K562 (cell line): ENCODE measurements around the gene ERGIC3. TPM values are rescaled to one million over a fixed set of nuclear protein-coding genes. Genes with fewer than 3 reads are reported as not detected.

Source experiments
- ARID2 ChIP-seq: fragments of 450-650 bp; IDR thresholded peaks from 2 replicates; pipeline ENCODE4 v1.6.1; 2017; ENCODE audit warnings: antibody characterized with exemption, mild to moderate bottlenecking
- ETV5 ChIP-seq: sonication (generic); formaldehyde crosslinking; IDR thresholded peaks from 2 replicates; pipeline ENCODE4 v1.4.0; 2020; ENCODE audit warnings: low read depth, mild to moderate bottlenecking, missing genetic modification reagents
- FOSL1 ChIP-seq: fragments of 200-800 bp; sonication (Bioruptor generic); conservative IDR thresholded peaks from 2 replicates; pipeline ENCODE4 v1.6.1; 2016; ENCODE audit warnings: missing genetic modification characterization, missing compliant biosample characterization
- IRF2 ChIP-seq: sonication (generic); formaldehyde crosslinking; IDR thresholded peaks from 2 replicates; pipeline ENCODE4 v1.8.1; 2022; ENCODE audit warnings: mild to moderate bottlenecking, missing genetic modification reagents
- STAT5B ChIP-seq: fragments of 250-450 bp; sonication (Bioruptor Pico); IDR thresholded peaks from 2 replicates; pipeline ENCODE4 v1.8.0; 2021; ENCODE audit warnings: mild to moderate bottlenecking, inconsistent platforms
- TAF15 ChIP-seq: fragments of 200-400 bp; formaldehyde crosslinking; IDR thresholded peaks from 2 replicates; pipeline ENCODE4 v1.6.1; 2017; ENCODE audit warnings: mild to moderate bottlenecking, low read depth, low read length, moderate library complexity
- ZC3H8 ChIP-seq: fragments of 450-650 bp; IDR thresholded peaks from 2 replicates; pipeline ENCODE4 v1.6.1; 2017
- ZFPM2 ChIP-seq: fragments of 250-450 bp; sonication (Bioruptor Pico); IDR thresholded peaks from 2 replicates; pipeline ENCODE4 v1.5.1; 2022; ENCODE audit warnings: mild to moderate bottlenecking
- polyA plus RNA-seq, 8 experiments: library from polyadenylated mRNA; depleted of rRNA in 4 of 8; stranded (reverse) in 5 of 8; unstranded in 3 of 8; fragments of >200 nt; fragmentation: Nextera tagmentation in 2 of 8; fragmentation: Illumina TruSeq in 1 of 8; extraction: Ambion mirVana in 2 of 8; extraction: Trizol in 1 of 8; gene quantifications; 2 replicates each; pipeline versions ENCODE4 v1.2.1 to v1.2.3, GENCODE V29; 2011 to 2014; ENCODE audit warnings: inconsistent platforms in 1 of 8, missing spikeins in 1 of 8
- total RNA-seq, 7 experiments: library from RNA; depleted of rRNA in 6 of 7; stranded (reverse); fragments of >200 nt in 6 of 7; fragmentation: Illumina TruSeq in 2 of 7; extraction: Trizol in 2 of 7; gene quantifications; 2 replicates each; pipeline versions ENCODE4 v1.2.1 to v1.2.3, GENCODE V29; 2011 to 2021; ENCODE audit warnings: low replicate concordance in 1 of 7
- TF ChIP-seq, protein P1 (sequence below): fragments of 450-650 bp; formaldehyde crosslinking; IDR thresholded peaks from 2 replicates; pipeline ENCODE4 v1.4.0; 2020; ENCODE audit warnings: mild to moderate bottlenecking, moderate library complexity
- TF ChIP-seq, protein P2 (sequence below), 2 experiments: IDR thresholded peaks; 2 replicates each; pipeline ENCODE4 v1.6.1; 2012; ENCODE audit warnings: improper control_type of control experiment in 2 of 2, low read depth in 2 of 2, low read length in 2 of 2, borderline replicate concordance in 1 of 2
- TF ChIP-seq, protein P3 (sequence below): fragments of 450-650 bp; IDR thresholded peaks from 2 replicates; pipeline ENCODE4 v1.6.1; 2016; ENCODE audit warnings: mild to moderate bottlenecking, moderate library complexity

The ERGIC3 gene
- total and polyA plus RNA-seq, 9 of the 15 experiments (the other 6 are each of a cell fraction or from before 2014, with no cell fraction given), result 121 to 278 (median 184) TPM

DNA sequence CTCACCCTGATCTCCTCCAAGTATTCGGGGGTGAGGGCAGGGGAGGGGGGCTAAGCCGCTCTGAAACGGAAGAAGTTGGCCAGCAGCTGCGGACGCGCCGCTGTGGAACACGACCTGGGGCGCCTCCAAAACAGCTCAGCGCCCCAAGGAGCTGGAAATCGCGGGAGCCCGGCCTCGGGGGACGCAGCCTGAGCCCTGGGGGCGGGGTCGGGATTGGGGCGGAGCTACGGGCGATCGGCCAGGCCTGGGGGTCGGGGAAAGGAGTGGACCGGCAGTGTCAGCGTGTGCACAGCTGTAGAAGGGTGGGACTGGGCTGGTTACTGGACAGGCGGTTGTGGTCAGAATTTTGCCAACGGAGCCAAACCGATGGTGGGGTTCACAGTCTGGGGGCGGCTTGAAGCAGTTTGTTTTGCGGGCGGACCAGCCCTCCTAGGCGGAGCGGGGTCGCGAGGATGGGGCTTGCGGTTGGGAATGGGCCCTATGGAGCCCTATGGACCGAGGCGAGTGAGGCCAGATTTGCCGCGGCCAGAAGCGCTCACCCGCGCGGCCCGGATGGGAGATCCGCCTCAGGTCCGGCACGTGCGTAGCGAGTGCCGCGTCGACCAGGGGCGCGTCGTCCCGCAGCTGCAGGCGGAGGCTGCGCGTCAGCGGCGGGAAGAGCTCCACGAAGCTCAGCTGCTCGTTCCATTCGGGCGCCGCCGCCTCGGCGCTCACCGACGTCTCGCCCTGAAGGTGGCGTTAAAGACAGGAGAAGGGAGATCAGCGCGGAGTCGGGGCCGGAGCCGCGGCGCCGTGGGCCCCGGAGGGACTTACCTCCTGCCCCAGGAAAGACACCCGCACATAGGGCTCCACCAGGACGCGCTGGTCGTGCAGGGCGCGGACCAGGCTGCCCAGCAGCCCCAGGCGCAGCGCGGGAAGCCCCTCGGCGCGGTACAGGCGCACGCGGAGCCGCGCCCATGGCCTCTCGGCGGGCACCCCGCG lies 59.4 kb downstream of the ERGIC3 start (continued):
- TF ChIP-seq ETV5 (CRISPR knock-in tag), result peak; percentile 63; the same call in 1 of the 2 replicates
- TF ChIP-seq TAF15, result no peak
- no peak for TF ChIP-seq ZFPM2 (CRISPR knock-in tag)
- no peak for TF ChIP-seq IRF2 (CRISPR knock-in tag)
- TF ChIP-seq, protein P1, sequence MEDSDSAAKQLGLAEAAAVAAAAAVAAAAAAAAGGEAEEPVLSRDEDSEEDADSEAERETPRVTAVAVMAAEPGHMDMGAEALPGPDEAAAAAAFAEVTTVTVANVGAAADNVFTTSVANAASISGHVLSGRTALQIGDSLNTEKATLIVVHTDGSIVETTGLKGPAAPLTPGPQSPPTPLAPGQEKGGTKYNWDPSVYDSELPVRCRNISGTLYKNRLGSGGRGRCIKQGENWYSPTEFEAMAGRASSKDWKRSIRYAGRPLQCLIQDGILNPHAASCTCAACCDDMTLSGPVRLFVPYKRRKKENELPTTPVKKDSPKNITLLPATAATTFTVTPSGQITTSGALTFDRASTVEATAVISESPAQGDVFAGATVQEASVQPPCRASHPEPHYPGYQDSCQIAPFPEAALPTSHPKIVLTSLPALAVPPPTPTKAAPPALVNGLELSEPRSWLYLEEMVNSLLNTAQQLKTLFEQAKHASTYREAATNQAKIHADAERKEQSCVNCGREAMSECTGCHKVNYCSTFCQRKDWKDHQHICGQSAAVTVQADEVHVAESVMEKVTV, result peak; percentile 36; the same call in 1 of the 2 replicates
- no peak for TF ChIP-seq ZC3H8
- TF ChIP-seq FOSL1 (tag), result no peak
- TF ChIP-seq, protein P2, sequence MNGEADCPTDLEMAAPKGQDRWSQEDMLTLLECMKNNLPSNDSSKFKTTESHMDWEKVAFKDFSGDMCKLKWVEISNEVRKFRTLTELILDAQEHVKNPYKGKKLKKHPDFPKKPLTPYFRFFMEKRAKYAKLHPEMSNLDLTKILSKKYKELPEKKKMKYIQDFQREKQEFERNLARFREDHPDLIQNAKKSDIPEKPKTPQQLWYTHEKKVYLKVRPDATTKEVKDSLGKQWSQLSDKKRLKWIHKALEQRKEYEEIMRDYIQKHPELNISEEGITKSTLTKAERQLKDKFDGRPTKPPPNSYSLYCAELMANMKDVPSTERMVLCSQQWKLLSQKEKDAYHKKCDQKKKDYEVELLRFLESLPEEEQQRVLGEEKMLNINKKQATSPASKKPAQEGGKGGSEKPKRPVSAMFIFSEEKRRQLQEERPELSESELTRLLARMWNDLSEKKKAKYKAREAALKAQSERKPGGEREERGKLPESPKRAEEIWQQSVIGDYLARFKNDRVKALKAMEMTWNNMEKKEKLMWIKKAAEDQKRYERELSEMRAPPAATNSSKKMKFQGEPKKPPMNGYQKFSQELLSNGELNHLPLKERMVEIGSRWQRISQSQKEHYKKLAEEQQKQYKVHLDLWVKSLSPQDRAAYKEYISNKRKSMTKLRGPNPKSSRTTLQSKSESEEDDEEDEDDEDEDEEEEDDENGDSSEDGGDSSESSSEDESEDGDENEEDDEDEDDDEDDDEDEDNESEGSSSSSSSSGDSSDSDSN (IDR thresholded peaks at IDR 0.05; ENCODE audit: borderline replicate concordance in 1 of 2, low read depth in 2 of 2, low read length in 2 of 2), result peak; percentile 84 to 97; a peak in 3 of 4 replicates
- no peak for TF ChIP-seq STAT5B (CRISPR knock-in tag)
- no peak for TF ChIP-seq ARID2
- TF ChIP-seq, protein P3, sequence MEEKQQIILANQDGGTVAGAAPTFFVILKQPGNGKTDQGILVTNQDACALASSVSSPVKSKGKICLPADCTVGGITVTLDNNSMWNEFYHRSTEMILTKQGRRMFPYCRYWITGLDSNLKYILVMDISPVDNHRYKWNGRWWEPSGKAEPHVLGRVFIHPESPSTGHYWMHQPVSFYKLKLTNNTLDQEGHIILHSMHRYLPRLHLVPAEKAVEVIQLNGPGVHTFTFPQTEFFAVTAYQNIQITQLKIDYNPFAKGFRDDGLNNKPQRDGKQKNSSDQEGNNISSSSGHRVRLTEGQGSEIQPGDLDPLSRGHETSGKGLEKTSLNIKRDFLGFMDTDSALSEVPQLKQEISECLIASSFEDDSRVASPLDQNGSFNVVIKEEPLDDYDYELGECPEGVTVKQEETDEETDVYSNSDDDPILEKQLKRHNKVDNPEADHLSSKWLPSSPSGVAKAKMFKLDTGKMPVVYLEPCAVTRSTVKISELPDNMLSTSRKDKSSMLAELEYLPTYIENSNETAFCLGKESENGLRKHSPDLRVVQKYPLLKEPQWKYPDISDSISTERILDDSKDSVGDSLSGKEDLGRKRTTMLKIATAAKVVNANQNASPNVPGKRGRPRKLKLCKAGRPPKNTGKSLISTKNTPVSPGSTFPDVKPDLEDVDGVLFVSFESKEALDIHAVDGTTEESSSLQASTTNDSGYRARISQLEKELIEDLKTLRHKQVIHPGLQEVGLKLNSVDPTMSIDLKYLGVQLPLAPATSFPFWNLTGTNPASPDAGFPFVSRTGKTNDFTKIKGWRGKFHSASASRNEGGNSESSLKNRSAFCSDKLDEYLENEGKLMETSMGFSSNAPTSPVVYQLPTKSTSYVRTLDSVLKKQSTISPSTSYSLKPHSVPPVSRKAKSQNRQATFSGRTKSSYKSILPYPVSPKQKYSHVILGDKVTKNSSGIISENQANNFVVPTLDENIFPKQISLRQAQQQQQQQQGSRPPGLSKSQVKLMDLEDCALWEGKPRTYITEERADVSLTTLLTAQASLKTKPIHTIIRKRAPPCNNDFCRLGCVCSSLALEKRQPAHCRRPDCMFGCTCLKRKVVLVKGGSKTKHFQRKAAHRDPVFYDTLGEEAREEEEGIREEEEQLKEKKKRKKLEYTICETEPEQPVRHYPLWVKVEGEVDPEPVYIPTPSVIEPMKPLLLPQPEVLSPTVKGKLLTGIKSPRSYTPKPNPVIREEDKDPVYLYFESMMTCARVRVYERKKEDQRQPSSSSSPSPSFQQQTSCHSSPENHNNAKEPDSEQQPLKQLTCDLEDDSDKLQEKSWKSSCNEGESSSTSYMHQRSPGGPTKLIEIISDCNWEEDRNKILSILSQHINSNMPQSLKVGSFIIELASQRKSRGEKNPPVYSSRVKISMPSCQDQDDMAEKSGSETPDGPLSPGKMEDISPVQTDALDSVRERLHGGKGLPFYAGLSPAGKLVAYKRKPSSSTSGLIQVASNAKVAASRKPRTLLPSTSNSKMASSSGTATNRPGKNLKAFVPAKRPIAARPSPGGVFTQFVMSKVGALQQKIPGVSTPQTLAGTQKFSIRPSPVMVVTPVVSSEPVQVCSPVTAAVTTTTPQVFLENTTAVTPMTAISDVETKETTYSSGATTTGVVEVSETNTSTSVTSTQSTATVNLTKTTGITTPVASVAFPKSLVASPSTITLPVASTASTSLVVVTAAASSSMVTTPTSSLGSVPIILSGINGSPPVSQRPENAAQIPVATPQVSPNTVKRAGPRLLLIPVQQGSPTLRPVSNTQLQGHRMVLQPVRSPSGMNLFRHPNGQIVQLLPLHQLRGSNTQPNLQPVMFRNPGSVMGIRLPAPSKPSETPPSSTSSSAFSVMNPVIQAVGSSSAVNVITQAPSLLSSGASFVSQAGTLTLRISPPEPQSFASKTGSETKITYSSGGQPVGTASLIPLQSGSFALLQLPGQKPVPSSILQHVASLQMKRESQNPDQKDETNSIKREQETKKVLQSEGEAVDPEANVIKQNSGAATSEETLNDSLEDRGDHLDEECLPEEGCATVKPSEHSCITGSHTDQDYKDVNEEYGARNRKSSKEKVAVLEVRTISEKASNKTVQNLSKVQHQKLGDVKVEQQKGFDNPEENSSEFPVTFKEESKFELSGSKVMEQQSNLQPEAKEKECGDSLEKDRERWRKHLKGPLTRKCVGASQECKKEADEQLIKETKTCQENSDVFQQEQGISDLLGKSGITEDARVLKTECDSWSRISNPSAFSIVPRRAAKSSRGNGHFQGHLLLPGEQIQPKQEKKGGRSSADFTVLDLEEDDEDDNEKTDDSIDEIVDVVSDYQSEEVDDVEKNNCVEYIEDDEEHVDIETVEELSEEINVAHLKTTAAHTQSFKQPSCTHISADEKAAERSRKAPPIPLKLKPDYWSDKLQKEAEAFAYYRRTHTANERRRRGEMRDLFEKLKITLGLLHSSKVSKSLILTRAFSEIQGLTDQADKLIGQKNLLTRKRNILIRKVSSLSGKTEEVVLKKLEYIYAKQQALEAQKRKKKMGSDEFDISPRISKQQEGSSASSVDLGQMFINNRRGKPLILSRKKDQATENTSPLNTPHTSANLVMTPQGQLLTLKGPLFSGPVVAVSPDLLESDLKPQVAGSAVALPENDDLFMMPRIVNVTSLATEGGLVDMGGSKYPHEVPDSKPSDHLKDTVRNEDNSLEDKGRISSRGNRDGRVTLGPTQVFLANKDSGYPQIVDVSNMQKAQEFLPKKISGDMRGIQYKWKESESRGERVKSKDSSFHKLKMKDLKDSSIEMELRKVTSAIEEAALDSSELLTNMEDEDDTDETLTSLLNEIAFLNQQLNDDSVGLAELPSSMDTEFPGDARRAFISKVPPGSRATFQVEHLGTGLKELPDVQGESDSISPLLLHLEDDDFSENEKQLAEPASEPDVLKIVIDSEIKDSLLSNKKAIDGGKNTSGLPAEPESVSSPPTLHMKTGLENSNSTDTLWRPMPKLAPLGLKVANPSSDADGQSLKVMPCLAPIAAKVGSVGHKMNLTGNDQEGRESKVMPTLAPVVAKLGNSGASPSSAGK, result peak; percentile 99
